H1 (cell line): ENCODE measurements around the gene PPOX. TPM values are rescaled to one million over a fixed set of nuclear protein-coding genes. Genes with fewer than 3 reads are reported as not detected.

ENCODE experiments used
- CBX5 ChIP-seq: fragments of 300-800, 300-1000 bp; sonication (generic); IDR thresholded peaks from 2 replicates; pipeline ENCODE4 v1.7.1; 2016; ENCODE audit warnings: antibody characterized with exemption, low read length, low read depth
- CBX8 ChIP-seq: fragments of 300-800, 300-1000 bp; sonication (generic); IDR thresholded peaks from 2 replicates; pipeline ENCODE4 v1.7.1; 2016; ENCODE audit warnings: low read depth, low read length, borderline replicate concordance
- CTBP2 ChIP-seq: IDR thresholded peaks from 2 replicates; pipeline ENCODE4 v1.7.0; 2011; ENCODE audit warnings: borderline replicate concordance, mild to moderate bottlenecking, moderate library complexity, mixed read lengths, low read length; ENCODE audit not compliant: insufficient read depth, insufficient read length
- HDAC6 ChIP-seq: IDR thresholded peaks from one replicate; pipeline ENCODE4 v1.7.1; 2012; ENCODE audit warnings: low read depth, mild to moderate bottlenecking, inconsistent platforms, low read length, moderate library complexity
- KDM4A ChIP-seq: IDR thresholded peaks from one replicate; pipeline ENCODE4 v1.7.1; 2012; ENCODE audit warnings: low read depth, mild to moderate bottlenecking, moderate library complexity, low read length, inconsistent platforms; ENCODE audit not compliant: severe bottlenecking
- MAFK ChIP-seq: IDR thresholded peaks from 2 replicates; pipeline ENCODE4 v1.6.1; 2012; ENCODE audit warnings: low read depth, mild to moderate bottlenecking, improper control_type of control experiment, low read length
- NANOG ChIP-seq: IDR thresholded peaks from 2 replicates; pipeline ENCODE4 v1.6.1; 2011; ENCODE audit warnings: low read length, low read depth, mild to moderate bottlenecking, inconsistent platforms; ENCODE audit not compliant: insufficient read depth, poor library complexity, severe bottlenecking
- NRF1 ChIP-seq: IDR thresholded peaks from 2 replicates; pipeline ENCODE4 v1.6.1; 2011; ENCODE audit warnings: mild to moderate bottlenecking, low read depth, low read length, improper control_type of control experiment
- SIN3A ChIP-seq, 2 experiments: IDR thresholded peaks in 1 of 2; conservative IDR thresholded peaks in 1 of 2; 2 replicates each; pipeline ENCODE4 v1.6.1; 2011 to 2012; ENCODE audit warnings: low read length in 2 of 2, improper control_type of control experiment in 1 of 2, low read depth in 1 of 2, mild to moderate bottlenecking in 1 of 2
- SIX5 ChIP-seq: IDR thresholded peaks from 2 replicates; pipeline ENCODE4 v1.6.1; 2011; ENCODE audit warnings: mild to moderate bottlenecking, low read depth, low read length
- TCF12 ChIP-seq: IDR thresholded peaks from 2 replicates; pipeline ENCODE4 v1.6.1; 2011; ENCODE audit warnings: low read depth, mild to moderate bottlenecking, low read length
- TEAD4 ChIP-seq: IDR thresholded peaks from 2 replicates; pipeline ENCODE4 v1.6.1; 2012; ENCODE audit warnings: low read depth, low read length, inconsistent platforms, mixed read lengths
- polyA plus RNA-seq, 7 experiments: library from polyadenylated mRNA; depleted of rRNA in 3 of 7; stranded (reverse) in 5 of 7; unstranded in 2 of 7; fragments of >200 nt in 5 of 7; fragments of 200-250 nt in 2 of 7; gene quantifications; 1 replicate in 5 of 7; 2 replicates in 1 of 7; 4 replicates in 1 of 7; pipeline versions ENCODE4 v1.2.1 to v1.2.3, GENCODE V29; 2011 to 2013; ENCODE audit warnings: missing spikeins in 2 of 7, mixed read lengths in 2 of 7
- total RNA-seq: library from RNA; stranded (reverse); fragmentation: NEBNext Ultra II Directional; extraction: Animal tissue kit (Norgen Biotek cat#: 25700); gene quantifications from 2 replicates; pipeline ENCODE4 v1.2.1, GENCODE V29; 2021
- TF ChIP-seq, protein P1 (sequence below), 3 experiments: IDR thresholded peaks; 1 replicate in 2 of 3; 2 replicates in 1 of 3; pipeline versions ENCODE4 v1.5.1 to v1.6.1; 2011; ENCODE audit warnings: low read length in 3 of 3, mild to moderate bottlenecking in 3 of 3, inconsistent platforms in 2 of 3, low read depth in 1 of 3, moderate library complexity in 1 of 3; ENCODE audit not compliant: insufficient read depth in 1 of 3; ENCODE audit errors: control extremely low read depth in 1 of 3

Gene PPOX
- total and polyA plus RNA-seq, 2 of the 8 experiments (the other 6 are each of a cell fraction or from before 2014, with no cell fraction given): 39.4 to 40.4 TPM

DNA sequence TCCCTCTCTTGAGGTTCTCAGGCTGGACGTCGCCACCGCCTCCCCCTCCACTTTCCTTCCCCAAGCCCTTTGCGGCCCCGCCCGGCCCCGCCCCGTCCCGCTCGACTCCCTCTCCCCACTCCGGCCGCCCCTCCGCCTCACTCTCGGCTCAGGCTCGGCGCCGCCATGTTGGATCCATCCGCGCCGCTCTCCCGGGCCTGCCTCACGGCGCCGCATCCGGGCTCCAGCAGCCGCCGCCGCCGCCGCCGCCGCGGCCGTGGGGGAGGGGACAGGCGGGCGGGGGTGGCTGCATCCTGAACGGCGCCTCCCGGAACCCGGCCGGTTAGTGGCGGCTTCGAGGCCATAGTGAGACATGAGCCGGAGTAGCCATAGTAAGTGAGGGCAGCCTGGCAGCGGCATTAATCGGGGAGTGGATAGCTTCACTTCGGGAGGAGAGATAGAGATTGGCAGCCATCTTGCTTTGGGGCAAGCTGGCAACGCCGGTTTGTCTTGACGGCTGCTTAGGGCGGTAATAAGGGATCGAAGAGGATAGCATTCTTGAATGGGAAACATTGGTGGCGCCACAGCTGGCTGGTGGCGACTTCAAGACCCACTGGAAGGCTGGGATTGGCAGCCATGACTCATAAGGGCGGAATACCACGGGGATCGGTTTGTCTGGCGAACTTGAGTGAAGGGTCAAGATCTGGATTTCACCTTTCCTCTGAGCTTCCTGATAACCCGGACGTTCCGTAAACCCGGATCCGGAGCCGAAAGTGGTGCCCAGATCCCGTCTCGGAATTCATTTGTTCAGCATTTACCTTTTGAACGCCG lies 33.6 kb upstream of the PPOX start, which contains the start of gene DEDD (continued):
- TF ChIP-seq HDAC6 (no peak), TCF12 (0 out of 2 replicates have a peak, but pooled peaks have one; percentile 12), TEAD4 (peak; percentile 72), MAFK (no peak), CTBP2 (peak; percentile 11), SIN3A (conservative IDR thresholded peaks at IDR 0.05 in 1 of 2, IDR thresholded peaks at IDR 0.05 in 1 of 2; ENCODE audit: low read depth in 1 of 2, low read length in 2 of 2) (peak; percentile 74 to 91; a peak in 3 of 4 replicates), SIX5 (peak; percentile 62), CBX5 (no peak), NANOG (peak; percentile 25), KDM4A (peak; percentile 39), NRF1 (no peak), CBX8 (no peak)
- TF ChIP-seq, protein P1, sequence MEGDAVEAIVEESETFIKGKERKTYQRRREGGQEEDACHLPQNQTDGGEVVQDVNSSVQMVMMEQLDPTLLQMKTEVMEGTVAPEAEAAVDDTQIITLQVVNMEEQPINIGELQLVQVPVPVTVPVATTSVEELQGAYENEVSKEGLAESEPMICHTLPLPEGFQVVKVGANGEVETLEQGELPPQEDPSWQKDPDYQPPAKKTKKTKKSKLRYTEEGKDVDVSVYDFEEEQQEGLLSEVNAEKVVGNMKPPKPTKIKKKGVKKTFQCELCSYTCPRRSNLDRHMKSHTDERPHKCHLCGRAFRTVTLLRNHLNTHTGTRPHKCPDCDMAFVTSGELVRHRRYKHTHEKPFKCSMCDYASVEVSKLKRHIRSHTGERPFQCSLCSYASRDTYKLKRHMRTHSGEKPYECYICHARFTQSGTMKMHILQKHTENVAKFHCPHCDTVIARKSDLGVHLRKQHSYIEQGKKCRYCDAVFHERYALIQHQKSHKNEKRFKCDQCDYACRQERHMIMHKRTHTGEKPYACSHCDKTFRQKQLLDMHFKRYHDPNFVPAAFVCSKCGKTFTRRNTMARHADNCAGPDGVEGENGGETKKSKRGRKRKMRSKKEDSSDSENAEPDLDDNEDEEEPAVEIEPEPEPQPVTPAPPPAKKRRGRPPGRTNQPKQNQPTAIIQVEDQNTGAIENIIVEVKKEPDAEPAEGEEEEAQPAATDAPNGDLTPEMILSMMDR (IDR thresholded peaks at IDR 0.05; ENCODE audit: control extremely low read depth in 1 of 3, insufficient read depth in 1 of 3, low read depth in 1 of 3, low read length in 3 of 3): peak in 1 of 3 experiments; percentile 31; a peak in 1 of 4 replicates
